GM15510 (cell line): ENCODE results near the gene PCDHGC4.

ENCODE experiments used
- POLR2A ChIP-seq: IDR thresholded peaks from 3 replicates; pipeline ENCODE4 v1.6.1; 2011; ENCODE audit warnings: borderline replicate concordance; ENCODE audit not compliant: insufficient read length; ENCODE audit errors: extremely low read depth

The PCDHGC4 gene

DNA sequence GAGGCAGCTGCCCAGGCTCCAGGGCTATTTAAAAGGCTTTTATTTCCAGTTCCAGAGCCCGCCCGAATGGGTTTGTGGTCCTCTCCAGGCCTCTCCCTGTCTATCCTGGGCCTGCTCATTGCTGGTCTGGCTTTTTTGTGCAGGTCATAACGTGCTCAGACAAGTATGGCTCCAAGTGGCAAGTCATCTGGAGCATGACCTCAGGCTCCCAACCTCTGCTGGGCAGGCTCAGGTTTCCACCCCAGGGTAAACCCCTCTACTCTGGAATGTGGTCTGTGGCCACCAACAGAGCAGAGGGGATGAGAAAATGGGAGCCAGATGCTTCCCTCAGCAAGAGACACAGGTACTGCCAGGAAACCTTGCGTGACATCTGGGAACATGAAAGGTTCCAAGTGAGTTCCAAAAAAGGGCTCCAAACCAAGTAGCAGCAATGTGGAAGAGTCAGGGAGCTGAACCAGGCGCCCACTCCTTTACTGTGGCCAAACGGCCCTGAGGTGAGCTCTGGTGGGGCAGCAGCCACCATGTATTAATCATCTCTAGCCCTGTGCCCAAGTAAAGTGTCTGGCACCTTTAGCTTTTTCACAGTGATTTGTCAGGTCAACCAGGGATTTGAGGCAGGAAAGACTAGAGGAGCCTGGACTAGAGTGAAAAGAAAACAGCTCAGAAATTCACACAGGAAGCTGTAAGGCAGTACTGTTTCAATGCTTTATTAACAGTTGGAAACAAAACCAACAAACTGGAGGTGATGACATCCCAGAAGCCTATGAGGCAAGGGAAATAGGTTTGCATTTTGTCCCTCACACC, 29.7 kb downstream of the PCDHGC4 start:
- no peak for TF ChIP-seq POLR2A

DNA sequence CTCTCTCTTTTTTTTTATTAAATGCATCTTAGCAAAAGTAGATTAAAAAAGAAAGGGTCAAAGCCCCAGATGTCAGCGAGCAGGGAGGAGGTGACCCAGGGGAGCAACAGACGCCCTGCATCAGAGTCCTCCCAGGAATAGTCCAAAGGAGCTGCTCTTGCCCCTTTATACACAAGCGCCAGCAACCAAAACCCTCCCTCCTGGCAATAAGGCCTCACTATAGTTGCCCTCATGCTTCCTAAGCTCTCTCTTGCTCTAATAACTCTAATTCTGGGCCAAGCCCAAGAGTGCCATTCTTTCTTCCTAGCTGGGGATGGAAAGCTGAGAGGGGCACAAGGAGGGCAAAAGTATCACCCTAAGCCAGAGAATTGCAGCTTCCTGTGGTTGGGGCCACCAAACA, 30.3 kb downstream of the PCDHGC4 start:
- TF ChIP-seq POLR2A = no peak

DNA sequence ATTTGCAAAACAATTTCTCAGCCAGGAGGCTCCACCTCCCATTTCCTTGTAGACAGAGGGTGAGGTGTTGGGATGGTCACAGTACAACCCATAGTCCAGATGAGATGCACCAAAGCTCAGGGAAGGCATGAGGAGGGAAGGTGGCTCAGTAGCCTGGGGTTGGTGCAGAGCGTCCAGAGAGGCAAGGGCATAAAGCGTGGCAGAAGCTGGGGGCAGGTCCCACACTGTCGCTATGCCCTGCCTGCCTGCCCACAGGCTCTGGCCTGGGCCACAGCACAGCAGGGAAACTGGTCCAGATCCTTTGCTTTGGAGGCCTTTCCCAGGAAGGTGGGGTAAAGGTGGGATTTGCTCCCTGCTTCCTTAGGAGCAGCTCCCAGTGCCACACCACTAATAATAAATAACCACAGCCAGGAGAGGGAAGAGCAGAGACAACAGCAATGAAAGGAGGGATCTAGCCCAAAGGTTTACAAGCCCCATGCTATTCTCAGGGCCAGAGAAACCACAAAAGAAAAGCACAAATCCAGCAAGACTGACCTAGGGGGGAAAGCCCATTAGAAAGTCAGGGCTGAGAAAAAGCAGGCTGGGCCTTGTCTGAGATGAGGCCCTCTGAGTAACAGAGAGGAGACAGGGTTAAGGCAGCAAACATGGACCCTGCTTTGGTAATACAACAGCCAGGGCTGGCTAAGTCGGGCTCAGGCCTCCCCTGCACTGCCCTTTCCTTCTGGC, 31.3 kb downstream of the PCDHGC4 start:
- TF ChIP-seq POLR2A = no peak

DNA sequence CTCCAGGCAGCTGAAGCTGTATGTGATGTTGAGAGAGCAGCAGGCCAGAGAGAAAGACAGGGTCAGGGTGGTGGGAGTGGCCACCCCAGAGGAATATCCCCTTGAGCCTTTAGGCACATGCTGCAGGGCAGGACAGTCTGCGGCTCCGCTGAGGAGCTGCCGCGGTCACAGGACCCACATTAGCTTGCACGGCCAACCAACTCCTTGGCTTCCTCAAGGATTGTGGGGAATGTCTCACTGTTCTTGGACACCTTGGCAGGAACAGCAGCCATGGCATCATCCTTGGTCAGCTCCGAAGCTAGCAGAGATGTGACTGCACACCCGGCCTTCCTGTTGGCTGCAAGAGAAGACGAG, 31.8 kb downstream of the PCDHGC4 start:
- TF ChIP-seq POLR2A = no peak

DNA sequence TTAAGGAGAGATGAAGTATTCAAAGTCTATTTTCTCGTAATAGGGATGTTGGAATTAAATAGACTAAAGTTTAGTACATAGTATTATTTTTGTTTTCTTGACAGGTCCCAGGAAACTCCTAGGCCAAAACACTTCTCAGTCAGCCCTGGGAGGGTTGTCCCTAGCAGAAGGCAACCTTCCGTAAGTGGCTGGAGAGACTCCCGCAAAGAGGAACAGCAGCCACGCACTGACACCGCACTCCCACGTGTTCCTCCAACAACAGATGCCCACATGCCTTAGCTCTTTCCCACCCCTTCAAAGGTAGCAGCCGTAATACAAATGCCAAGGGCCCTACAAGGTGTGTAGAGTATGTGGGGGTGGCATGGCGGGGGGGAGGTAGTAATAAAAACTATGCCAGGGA, 32.5 kb downstream of the PCDHGC4 start:
- TF ChIP-seq POLR2A = no peak

DNA sequence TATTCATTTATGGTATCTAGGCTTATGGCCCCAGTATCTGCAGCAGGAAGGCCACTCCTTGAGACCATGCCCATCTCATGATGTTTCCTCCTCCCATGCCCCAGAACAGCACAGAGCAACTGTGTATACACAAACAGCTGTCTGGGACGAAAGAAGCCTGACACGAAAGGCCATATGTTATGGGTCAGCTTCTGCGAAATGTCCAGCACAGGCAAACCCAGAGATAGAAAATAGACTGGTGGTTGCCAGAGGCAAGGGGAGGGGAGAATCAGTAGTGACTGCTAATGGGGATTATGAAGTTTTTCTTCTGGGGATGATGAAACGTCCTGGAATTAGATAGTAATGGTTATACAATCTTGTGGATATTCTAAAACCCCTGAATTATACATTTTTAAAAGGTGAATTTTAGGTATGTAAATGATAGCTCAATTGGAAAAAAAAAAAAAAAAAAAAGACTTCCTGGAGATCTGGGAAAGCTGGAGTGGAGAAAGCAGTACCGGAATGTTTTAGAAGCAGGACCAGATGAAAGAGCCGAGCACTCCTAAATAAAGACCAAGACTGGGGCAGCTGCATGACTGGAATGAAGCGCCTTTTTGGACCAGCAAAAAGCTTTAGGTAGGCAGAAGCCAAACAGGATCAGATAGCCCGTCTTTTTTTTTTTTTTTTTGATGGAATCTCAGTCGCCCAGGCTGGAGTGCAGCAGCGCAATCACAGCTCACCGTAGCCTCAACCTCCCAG, 33.2 kb downstream of the PCDHGC4 start:
- no peak for TF ChIP-seq POLR2A

DNA sequence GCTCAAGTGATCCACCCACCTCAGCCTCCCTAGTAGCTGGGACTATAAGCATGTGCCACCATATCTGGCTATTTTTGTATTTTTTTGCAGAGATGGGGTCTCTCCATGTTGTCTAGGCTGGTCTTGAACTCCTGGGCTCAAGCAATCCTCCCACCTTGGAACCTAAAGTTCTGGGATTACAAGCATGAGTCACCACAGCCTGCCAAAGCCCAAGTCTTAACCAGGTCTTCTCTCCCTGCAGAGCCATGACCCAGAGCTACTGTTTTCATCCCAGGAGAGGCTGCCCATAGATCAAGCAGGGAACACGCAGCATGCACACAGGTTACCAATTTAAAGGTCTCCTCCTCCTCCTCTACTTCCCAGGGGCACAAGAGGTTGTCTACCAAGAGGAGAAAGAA, 33.8 kb downstream of the PCDHGC4 start:
- TF ChIP-seq POLR2A = no peak

DNA sequence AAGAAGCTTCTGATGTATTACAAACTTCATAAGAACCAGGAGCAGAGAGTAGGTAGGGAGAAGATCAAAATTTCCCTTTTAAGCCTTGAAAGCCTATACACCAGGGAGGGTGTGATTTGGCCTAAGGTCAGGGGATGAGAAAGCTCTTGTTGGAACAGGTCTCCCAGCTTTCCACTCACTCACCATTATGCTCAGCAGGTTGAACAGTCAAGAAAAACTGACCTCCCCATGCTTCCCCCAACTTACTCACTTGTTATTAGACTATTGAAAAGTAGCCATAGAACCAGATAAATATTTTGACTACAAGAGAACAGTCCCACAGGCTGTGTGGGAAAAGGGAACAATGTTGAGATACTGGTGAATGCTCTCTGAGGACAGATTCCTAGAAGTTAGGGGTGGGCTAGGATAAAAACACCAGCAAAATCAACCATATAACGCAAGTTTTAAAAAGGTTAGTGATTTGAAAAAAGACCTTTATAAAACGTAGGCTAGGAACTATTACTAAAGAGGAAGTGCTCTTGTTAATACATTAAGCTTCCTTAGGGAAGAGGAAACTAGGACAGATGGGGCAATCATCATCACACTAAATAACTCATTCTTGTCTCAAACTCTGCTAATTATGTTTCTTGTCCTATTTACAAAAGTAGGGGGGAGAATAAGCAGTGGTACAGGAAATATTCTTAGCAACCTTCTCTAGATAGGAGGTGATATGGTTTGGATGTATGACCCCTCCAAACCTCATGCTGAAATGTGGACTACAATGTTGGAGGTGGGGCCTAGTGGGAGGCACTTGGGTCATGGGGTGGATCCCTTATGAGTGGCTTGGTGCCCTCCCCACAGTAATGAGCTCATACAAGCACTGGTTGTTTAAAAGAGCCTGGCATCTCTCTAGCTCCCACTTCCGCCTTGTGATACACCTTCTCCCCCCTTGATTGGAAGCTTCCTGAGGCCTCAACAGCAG, 35.1 kb downstream of the PCDHGC4 start:
- TF ChIP-seq POLR2A = no peak

DNA sequence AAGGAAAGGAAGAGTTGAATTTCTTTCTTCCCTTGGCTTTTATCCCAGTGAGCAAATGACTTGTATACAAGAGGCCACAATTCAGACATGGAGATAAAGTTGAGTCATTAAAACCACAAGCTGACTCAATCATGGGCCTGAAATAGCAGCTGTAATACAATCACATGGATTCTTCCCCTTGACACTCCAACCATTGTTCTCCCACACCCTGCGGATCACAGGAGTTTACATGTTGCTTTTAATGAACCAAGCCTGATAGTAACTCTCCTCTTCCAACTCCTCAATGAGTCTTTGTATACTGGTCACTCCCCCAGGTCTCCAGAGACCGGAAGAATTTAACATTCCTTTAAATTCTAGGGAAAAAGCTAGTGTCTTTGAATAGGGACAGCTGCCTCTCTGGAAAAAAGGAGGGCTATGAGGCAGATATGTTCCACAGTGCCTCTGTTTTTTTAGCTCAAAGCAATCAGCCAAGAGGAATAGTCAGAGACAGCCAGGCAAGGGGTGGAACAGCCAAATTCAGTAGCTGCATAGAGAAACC, 36.5 kb downstream of the PCDHGC4 start:
- TF ChIP-seq POLR2A = no peak

DNA sequence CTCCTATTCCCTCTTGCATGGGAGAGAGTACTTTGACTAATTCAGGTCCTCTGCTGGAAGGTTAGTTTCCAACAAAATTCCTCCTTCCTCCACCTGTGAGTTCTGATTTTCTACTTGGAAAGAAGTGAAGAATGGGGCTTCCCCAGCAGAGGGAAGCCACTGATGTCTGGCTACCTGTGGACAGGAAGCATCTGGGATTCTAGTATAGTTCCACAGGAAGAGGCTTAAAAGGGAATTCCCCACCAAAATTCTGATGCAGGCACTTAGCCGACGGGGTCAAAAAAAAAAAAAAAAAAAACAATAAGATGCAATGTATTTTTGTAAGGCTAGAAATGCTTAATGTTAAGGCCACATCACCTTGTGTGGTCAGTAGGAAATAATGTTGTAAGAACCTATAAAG, 37.5 kb downstream of the PCDHGC4 start:
- TF ChIP-seq POLR2A = no peak

DNA sequence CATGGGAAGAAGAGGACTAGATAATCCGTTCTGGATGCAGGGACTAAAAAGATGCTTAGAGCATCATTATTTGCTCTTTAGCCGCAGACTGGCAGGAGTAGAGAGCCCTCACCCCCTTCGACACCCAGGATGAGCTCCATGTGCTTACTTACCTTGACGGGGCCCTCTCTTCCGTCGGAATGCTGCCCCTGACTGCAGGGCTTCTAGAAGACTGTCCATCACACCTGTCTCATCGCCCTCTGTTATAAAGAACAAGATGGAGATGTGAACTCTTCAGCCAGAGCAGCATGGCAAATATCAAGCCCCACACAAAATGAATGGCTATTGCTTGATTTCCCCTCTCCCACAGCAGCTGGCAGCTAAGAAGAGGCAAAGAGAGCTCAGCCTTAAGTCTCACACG, 39.2 kb downstream of the PCDHGC4 start:
- TF ChIP-seq POLR2A = no peak

DNA sequence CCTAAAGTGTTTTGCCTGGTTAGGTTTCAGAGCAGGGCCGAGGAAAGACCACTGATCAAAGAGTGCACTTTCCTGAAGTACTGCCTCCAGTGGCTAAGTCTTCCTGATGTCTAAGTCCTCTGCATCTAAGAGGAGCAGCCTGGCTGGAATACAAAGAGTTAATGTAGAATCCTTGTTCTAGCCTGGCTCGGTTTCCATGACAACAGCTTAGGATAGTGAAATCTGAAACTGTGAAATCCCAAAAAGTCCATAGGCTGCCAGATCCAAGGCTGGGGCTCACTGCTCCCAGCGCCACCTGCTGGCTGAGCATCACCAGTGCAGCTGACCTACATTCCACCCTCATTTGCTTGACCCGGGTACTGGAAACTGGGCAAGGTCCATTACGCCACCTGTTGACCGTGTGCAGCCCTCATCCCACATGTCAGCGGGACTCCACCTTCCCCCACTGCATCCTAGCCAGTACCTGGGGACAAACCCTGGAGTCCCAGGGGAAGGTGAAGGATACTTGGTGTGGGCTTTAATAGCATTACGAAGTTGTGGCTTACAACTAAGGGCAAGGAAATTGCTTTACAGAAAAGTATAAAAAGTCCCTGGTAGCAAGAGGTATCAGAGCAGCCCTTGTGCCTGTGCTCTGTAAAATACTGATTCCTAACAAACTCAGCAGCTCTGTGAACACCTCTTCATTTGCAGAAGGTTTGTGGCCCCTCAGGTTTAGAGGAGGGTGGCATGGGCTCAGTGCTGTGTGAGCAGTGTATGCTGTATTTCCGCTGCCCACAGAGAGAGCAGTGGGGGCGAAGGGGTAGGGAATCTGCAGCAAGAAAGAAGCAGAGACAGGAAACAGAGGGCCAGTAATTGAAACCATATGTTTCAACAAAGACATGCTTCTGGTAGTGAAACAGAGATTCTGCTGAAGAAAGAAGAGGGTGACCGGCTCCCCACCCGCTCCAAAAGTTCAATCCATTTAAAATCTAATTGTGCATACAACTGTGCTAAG, 40.1 kb downstream of the PCDHGC4 start:
- no peak for TF ChIP-seq POLR2A

DNA sequence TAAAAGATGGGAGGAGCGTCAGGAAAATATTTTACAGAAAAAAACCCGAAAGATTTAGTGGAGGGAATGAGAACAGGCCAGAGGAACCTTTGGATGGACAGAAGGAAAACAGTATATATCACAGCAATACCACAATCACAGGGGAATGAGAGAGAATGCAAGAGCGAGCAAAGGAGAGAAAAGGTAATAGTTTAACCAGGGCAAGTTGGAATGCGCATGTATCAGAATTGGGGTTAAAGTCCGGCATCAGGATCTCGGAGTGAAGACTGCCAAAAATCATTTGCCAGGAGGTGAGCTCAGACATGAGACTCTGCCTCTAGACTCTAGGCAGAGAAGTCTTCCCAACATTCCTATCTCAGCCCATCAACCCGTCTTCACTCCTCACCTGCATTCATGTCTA, 40.8 kb downstream of the PCDHGC4 start:
- no peak for TF ChIP-seq POLR2A
